Esophagus squamous epithelium (tissue), 5 donors: ENCODE results near the gene CCDC40. TPM values are rescaled to one million over a fixed set of nuclear protein-coding genes. Genes with fewer than 3 reads are reported as not detected.

Source experiments
- DNase-seq: peaks from one replicate; lab custom pipeline; 2025; lab: John Stamatoyannopoulos, UW
- H3K27ac ChIP-seq, 4 donors: fragments of 200-600 bp; sonication (generic); one replicate each; pipeline ENCODE4 v1.5.1; 2016 to 2019; ENCODE audit warnings: mild to moderate bottlenecking in 1 of 4
- H3K27me3 ChIP-seq, 4 donors: fragments of 200-600 bp; sonication (generic); 1 replicate in 3 of 4; 2 replicates in 1 of 4; pipeline versions ENCODE4 v1.5.1 to v1.6.0; 2017 to 2021; ENCODE audit warnings: antibody characterized with exemption in 1 of 4
- H3K36me3 ChIP-seq, 3 donors: fragments of 200-600 bp; sonication (generic); one replicate each; pipeline ENCODE4 v1.5.1; 2016 to 2019
- H3K4me1 ChIP-seq, 3 donors: fragments of 200-600 bp; sonication (generic); one replicate each; pipeline ENCODE4 v1.5.1; 2017 to 2019
- H3K4me3 ChIP-seq, 4 donors: fragments of 200-600 bp; sonication (generic); 1 replicate in 3 of 4; 2 replicates in 1 of 4; pipeline ENCODE4 v1.5.1; 2016 to 2019; ENCODE audit warnings: mild to moderate bottlenecking in 2 of 4, moderate library complexity in 1 of 4
- H3K9me3 ChIP-seq, 3 donors: fragments of 200-600 bp; sonication (generic); one replicate each; pipeline ENCODE4 v1.5.1; 2016 to 2019
- POLR2A ChIP-seq, 4 donors: fragments of 450-650 bp; IDR thresholded peaks; one replicate each; pipeline ENCODE4 v1.6.1; 2017; ENCODE audit warnings: antibody characterized with exemption in 4 of 4, mild to moderate bottlenecking in 4 of 4, moderate library complexity in 3 of 4
- WGBS, 2 donors: methylation state at CpG; one replicate each; pipeline ENCODE4 v1.1.5; 2018; 5-methylcytosine and 5-hydroxymethylcytosine counted together
- intact Hi-C: fragments of 100-400 bp; cut with DNase I; formaldehyde crosslinking; loops from one replicate; pipeline ENCODE4 v1.15.0; 2022
- total RNA-seq, 4 donors: library from RNA; depleted of rRNA; stranded (reverse); fragments of >200 nt; gene quantifications; one replicate each; pipeline ENCODE4 v1.1.0, GENCODE V29; 2016
- TF ChIP-seq, protein P1 (sequence below), 6 experiments: fragments of 450-650 bp in 4 of 6; fragments of 200-600 bp in 2 of 6; sonication (generic) in 2 of 6; IDR thresholded peaks; one replicate each; pipeline ENCODE4 v1.5.1; 2016 to 2019; ENCODE audit warnings: antibody characterized with exemption in 6 of 6, mild to moderate bottlenecking in 4 of 6, moderate library complexity in 4 of 6
- donor health status: DM: yes; HTN: yes; CAD: no.

The CCDC40 gene, protein sequence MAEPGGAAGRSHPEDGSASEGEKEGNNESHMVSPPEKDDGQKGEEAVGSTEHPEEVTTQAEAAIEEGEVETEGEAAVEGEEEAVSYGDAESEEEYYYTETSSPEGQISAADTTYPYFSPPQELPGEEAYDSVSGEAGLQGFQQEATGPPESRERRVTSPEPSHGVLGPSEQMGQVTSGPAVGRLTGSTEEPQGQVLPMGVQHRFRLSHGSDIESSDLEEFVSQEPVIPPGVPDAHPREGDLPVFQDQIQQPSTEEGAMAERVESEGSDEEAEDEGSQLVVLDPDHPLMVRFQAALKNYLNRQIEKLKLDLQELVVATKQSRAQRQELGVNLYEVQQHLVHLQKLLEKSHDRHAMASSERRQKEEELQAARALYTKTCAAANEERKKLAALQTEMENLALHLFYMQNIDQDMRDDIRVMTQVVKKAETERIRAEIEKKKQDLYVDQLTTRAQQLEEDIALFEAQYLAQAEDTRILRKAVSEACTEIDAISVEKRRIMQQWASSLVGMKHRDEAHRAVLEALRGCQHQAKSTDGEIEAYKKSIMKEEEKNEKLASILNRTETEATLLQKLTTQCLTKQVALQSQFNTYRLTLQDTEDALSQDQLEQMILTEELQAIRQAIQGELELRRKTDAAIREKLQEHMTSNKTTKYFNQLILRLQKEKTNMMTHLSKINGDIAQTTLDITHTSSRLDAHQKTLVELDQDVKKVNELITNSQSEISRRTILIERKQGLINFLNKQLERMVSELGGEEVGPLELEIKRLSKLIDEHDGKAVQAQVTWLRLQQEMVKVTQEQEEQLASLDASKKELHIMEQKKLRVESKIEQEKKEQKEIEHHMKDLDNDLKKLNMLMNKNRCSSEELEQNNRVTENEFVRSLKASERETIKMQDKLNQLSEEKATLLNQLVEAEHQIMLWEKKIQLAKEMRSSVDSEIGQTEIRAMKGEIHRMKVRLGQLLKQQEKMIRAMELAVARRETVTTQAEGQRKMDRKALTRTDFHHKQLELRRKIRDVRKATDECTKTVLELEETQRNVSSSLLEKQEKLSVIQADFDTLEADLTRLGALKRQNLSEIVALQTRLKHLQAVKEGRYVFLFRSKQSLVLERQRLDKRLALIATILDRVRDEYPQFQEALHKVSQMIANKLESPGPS
- 1 to 10 TPM in 3 of 4 donors, under 1 TPM in 1; 0.32 to 3.9 (median 2.1) TPM for total RNA-seq

DNA sequence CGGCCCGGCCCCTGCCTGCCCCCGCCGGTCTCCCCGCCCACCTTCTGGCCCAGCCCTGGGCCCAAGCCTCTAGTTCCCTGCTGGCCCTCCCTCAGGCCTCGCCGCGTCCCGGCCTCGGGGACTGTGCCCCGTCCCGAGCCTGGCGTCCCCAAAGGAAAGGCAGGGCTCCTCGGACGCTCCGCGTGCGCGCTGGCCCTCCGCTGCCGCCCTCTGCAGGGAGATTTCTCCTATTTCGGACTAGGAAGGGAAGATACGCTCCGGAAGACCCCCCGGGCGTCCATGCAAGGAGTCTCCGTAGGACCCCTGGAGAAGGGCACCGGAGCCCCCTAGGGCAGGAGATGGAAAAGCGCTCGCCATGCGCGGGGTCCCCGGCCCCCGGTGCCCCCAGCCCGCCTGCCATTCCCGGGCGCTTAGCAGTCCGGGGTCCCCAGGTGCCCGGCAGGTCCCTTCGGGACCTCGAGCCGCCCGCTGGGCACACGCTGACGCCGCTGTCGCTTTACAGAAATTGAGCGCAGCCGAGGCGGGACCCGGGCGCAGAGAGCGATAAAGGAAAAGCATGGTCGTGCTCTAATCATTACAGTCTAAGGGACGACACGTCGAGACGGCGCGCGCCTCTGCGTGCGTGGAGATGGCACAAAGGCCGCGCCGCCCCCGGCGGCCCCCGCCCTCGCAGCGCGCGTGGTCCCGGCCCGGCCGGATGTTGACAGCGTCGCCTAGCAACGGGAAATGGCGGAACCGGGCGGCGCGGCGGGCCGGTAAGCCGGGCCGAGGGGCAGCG is at the start of gene CCDC40:
CCDC40 (plus strand) TSS at position 706 of the 778 bp plus-strand sequence; CDS start at position 727, 21 bp downstream.
- Histone ChIP-seq H3K4me3 (peak within 1 kb of the TSS; percentile 62 to 87 (median 76)), H3K9me3 (no peaks in the 10 kb centered on the region), H3K27ac (peak within 1 kb of the TSS; percentile 81 to 94 (median 91)), H3K36me3 (no peaks in the 10 kb centered on the region), H3K27me3 (no peaks in the 10 kb centered on the region), H3K4me1 (peaks cover 13 to 51% (median 14%) of the 10 kb centered on the region in 3 donors)
- DNase-seq, result no peak
- intact Hi-C loops, result no loop called here
- WGBS, 2 donors, result 0 to 1% methylated on average over 5 to 32 of the region's 89 CpGs
- TF ChIP-seq, protein P1, sequence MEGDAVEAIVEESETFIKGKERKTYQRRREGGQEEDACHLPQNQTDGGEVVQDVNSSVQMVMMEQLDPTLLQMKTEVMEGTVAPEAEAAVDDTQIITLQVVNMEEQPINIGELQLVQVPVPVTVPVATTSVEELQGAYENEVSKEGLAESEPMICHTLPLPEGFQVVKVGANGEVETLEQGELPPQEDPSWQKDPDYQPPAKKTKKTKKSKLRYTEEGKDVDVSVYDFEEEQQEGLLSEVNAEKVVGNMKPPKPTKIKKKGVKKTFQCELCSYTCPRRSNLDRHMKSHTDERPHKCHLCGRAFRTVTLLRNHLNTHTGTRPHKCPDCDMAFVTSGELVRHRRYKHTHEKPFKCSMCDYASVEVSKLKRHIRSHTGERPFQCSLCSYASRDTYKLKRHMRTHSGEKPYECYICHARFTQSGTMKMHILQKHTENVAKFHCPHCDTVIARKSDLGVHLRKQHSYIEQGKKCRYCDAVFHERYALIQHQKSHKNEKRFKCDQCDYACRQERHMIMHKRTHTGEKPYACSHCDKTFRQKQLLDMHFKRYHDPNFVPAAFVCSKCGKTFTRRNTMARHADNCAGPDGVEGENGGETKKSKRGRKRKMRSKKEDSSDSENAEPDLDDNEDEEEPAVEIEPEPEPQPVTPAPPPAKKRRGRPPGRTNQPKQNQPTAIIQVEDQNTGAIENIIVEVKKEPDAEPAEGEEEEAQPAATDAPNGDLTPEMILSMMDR (IDR thresholded peaks at IDR 0.05), result no peak
- peak in 1 of 4 donors; percentile 47 for TF ChIP-seq POLR2A (IDR thresholded peaks at IDR 0.05)

DNA sequence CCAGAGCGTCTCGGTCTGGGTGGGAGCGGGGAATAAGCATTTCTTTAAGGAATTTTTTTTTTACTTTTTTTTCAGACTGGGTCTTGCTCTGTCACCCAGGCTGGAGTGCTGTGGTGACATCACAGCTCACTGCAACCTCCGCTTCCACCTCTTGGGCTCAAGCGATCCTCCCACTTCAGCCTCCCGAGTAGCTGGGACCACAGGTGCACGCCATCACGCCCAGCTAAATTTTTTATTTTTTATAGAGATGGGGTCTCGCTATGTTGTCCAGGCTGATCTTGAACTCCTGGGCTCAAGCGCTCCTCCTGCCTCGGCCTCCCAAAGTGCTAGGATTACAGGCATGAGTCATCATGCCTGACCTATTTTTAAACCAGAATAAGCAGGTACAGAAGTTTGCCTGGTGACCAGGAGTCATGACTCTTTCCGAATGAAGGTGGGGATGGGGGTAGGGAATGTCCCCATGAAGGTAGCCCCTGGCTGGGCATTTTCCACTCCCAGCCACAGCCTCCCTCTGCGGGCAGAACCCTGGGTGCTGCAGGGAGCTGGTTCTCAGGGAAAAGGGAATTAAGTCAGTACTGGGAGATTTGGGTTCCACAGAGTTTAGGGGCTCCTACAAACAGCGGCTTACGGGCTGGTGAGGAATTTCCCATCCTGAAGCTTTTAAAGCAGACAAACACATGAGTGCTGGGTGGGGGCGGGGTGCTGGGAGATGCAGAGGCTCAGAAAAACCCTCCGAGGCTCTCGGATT is 49.1 kb upstream of the CCDC40 start:
- Histone ChIP-seq H3K4me1 (peaks cover 19 to 55% (median 21%) of the 10 kb centered on the region in 3 donors), H3K27ac (peak overlapping the region in 2 of 4 donors; percentile 37 to 39), H3K4me3 (no peak overlapping the region), H3K9me3 (no peaks in the 10 kb centered on the region), H3K36me3 (no peaks in the 10 kb centered on the region), H3K27me3 (peaks cover 0 to 11% (median 0%) of the 10 kb centered on the region in 4 donors)
- intact Hi-C loops, result loop anchor here (10.0 kb wide), 1 partner anchor 153 kb away; the partner anchor contains the start of gene CBX4
- DNase-seq, result no peak
- TF ChIP-seq, protein P1 (IDR thresholded peaks at IDR 0.05), result no peak
- no peak for TF ChIP-seq POLR2A (IDR thresholded peaks at IDR 0.05)
- whole genome bisulfite sequencing, 2 donors, result 82 to 83% methylated on average over 18 of the region's 18 CpGs

DNA sequence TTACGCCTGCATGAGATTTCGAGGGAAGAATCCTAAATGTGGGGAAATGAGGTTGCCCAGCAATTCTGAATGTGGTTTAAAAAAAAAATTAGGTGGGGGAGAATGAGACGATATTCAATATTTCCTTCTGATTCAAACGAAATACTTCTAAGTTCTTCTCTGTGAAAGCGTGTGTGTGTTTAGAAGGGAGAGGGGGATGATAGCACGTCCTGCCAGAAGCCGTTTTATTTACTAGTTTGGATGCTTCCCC is 48.6 kb upstream of the CCDC40 start:
- WGBS, 2 donors, result 66 to 67% methylated on average over 7 of the region's 7 CpGs
- DNase-seq, result no peak
- TF ChIP-seq, protein P1 (IDR thresholded peaks at IDR 0.05), result no peak
- no peak for TF ChIP-seq POLR2A (IDR thresholded peaks at IDR 0.05)
- Histone ChIP-seq H3K27ac (peak overlapping the region in 2 of 4 donors; percentile 37 to 39), H3K36me3 (no peaks in the 10 kb centered on the region), H3K4me1 (peaks cover 24 to 60% (median 26%) of the 10 kb centered on the region in 3 donors), H3K27me3 (peaks cover 0 to 16% (median 0%) of the 10 kb centered on the region in 4 donors), H3K9me3 (no peaks in the 10 kb centered on the region), H3K4me3 (no peak overlapping the region)
- intact Hi-C loops, result loop anchor here (10.0 kb wide), 1 partner anchor 153 kb away; the partner anchor contains the start of gene CBX4
